SK-N-SH (cell line): ENCODE data around the gene NHLRC2. TPM values are rescaled to one million over a fixed set of nuclear protein-coding genes. Genes with fewer than 3 reads are reported as not detected.

ENCODE experiments used
- CTCF ChIA-PET: fragments of 300-600, 350-600 bp; formaldehyde crosslinking; extraction: SDS; loops from one replicate; lab custom pipeline; 2021; lab: Yijun Ruan, JAX
- POLR2A ChIA-PET: fragments of 350-600 bp; sonication (Branson Sonifier 250); formaldehyde crosslinking; extraction: SDS; loops from one replicate; lab custom pipeline; 2020; ENCODE audit warnings: antibody characterized with exemption, inconsistent platforms; lab: Yijun Ruan, JAX
- DNase-seq: peaks from one replicate; pipeline ENCODE4 v3.0.0; 2012
- H2AFZ ChIP-seq: fragments of 200-600 bp; sonication (generic); 2 replicates; pipeline ENCODE4 v1.8.1; 2016; ENCODE audit warnings: antibody characterized with exemption, mild to moderate bottlenecking, low read depth
- H3F3A ChIP-seq: fragments of 200-600 bp; sonication (generic); replicated peaks from 2 replicates; pipeline ENCODE3; 2016; ENCODE audit warnings: antibody characterized with exemption, mild to moderate bottlenecking; ENCODE audit not compliant: insufficient read depth
- H3K27ac ChIP-seq, 2 experiments: fragments of 200-500 bp in 1 of 2; fragments of 200-600 bp in 1 of 2; sonication (Bioruptor generic) in 1 of 2; sonication (generic), shearing (Covaris generic) in 1 of 2; 2 replicates each; pipeline versions ENCODE4 v1.5.1 to v1.6.1; 2014 to 2016; ENCODE audit warnings: low read depth in 2 of 2, inconsistent platforms in 1 of 2, low read length in 1 of 2, mild to moderate bottlenecking in 1 of 2, mixed read lengths in 1 of 2
- H3K27me3 ChIP-seq: fragments of 200-600 bp; sonication (generic), shearing (Covaris generic); 2 replicates; pipeline ENCODE4 v1.6.1; 2016; ENCODE audit warnings: mixed run types; ENCODE audit not compliant: insufficient read depth
- H3K36me3 ChIP-seq, 2 experiments: fragments of 200-500 bp in 1 of 2; fragments of 200-600 bp in 1 of 2; sonication (Bioruptor generic) in 1 of 2; sonication (generic) in 1 of 2; replicated peaks in 1 of 2; 2 replicates each; pipeline versions ENCODE3 to v1.5.1; 2014 to 2016; ENCODE audit warnings: low read length in 1 of 2, mild to moderate bottlenecking in 1 of 2; ENCODE audit not compliant: insufficient read depth in 2 of 2, control insufficient read depth in 1 of 2
- H3K4me1 ChIP-seq, 2 experiments: fragments of 200-500 bp in 1 of 2; fragments of 200-600 bp in 1 of 2; sonication (Bioruptor generic) in 1 of 2; sonication (generic), shearing (Covaris generic) in 1 of 2; 2 replicates each; pipeline versions ENCODE4 v1.5.1 to v1.6.1; 2014 to 2016; ENCODE audit warnings: low read depth in 1 of 2, low read length in 1 of 2, mixed run types in 1 of 2; ENCODE audit not compliant: insufficient read depth in 2 of 2, control insufficient read depth in 1 of 2
- H3K4me2 ChIP-seq: fragments of 200-600 bp; sonication (generic), shearing (Covaris generic); 2 replicates; pipeline ENCODE4 v1.6.1; 2017; ENCODE audit warnings: mixed run types
- H3K4me3 ChIP-seq, 2 experiments: fragments of 200-500 bp in 1 of 2; fragments of 200-600 bp in 1 of 2; sonication (Bioruptor generic) in 1 of 2; sonication (generic), shearing (Covaris generic) in 1 of 2; 2 replicates each; pipeline versions ENCODE4 v1.5.1 to v1.8.1; 2014 to 2016; ENCODE audit warnings: low read depth in 2 of 2, inconsistent platforms in 1 of 2, low read length in 1 of 2, mild to moderate bottlenecking in 1 of 2, mixed read lengths in 1 of 2, moderate library complexity in 1 of 2
- H3K79me2 ChIP-seq: fragments of 200-600 bp; sonication (generic); 2 replicates; pipeline ENCODE4 v1.8.1; 2017; ENCODE audit warnings: mild to moderate bottlenecking; ENCODE audit not compliant: insufficient read depth
- H3K9ac ChIP-seq: fragments of 200-600 bp; sonication (generic); 2 replicates; pipeline ENCODE4 v1.6.1; 2017; ENCODE audit warnings: mixed run types
- H3K9me2 ChIP-seq: fragments of 200-600 bp; sonication (generic); 2 replicates; pipeline ENCODE4 v1.6.1; 2017; ENCODE audit warnings: mixed run types
- H3K9me3 ChIP-seq: fragments of 200-600 bp; sonication (generic); 2 replicates; pipeline ENCODE4 v1.6.1; 2017; ENCODE audit warnings: mixed run types, mild to moderate bottlenecking, moderate library complexity
- H4K20me1 ChIP-seq: fragments of 200-600 bp; sonication (generic); 2 replicates; pipeline ENCODE4 v1.6.1; 2017; ENCODE audit warnings: mild to moderate bottlenecking, mixed run types; ENCODE audit not compliant: insufficient read depth
- CTCF ChIP-seq: fragments of 200-600 bp; sonication (generic); IDR thresholded peaks from 2 replicates; pipeline ENCODE4 v1.6.1; 2017; ENCODE audit warnings: antibody characterized with exemption, mild to moderate bottlenecking, moderate library complexity
- FOSL2 ChIP-seq: IDR thresholded peaks from 2 replicates; pipeline ENCODE4 v1.4.0; 2012; ENCODE audit warnings: low read depth, mild to moderate bottlenecking, moderate library complexity, borderline replicate concordance
- FOXM1 ChIP-seq: IDR thresholded peaks from 2 replicates; pipeline ENCODE4 v1.4.0; 2012; ENCODE audit warnings: low read depth, mild to moderate bottlenecking
- NFIC ChIP-seq: IDR thresholded peaks from 2 replicates; pipeline ENCODE4 v1.4.0; 2012; ENCODE audit warnings: borderline replicate concordance
- NRF1 ChIP-seq: IDR thresholded peaks from 2 replicates; pipeline ENCODE4 v1.6.1; 2012; ENCODE audit warnings: low read depth, mild to moderate bottlenecking, low read length
- TAF1 ChIP-seq: IDR thresholded peaks from 2 replicates; pipeline ENCODE4 v1.6.1; 2012; ENCODE audit warnings: low read depth, mild to moderate bottlenecking, low read length, moderate library complexity, borderline replicate concordance
- TEAD4 ChIP-seq: IDR thresholded peaks from 2 replicates; pipeline ENCODE4 v1.4.0; 2012; ENCODE audit warnings: mild to moderate bottlenecking, borderline replicate concordance; ENCODE audit not compliant: insufficient read depth
- USF2 ChIP-seq: fragments of 150-350 bp; IDR thresholded peaks from 2 replicates; pipeline ENCODE4 v1.6.1; 2017; ENCODE audit warnings: antibody characterized with exemption, low read length, low read depth, borderline replicate concordance
- YY1 ChIP-seq: IDR thresholded peaks from 2 replicates; pipeline ENCODE4 v1.4.0; 2012; ENCODE audit warnings: low read depth, mild to moderate bottlenecking
- WGBS: methylation state at CpG from one replicate; pipeline ENCODE4 v1.1.6; 2017; ENCODE audit warnings: low lambda C conversion rate; 5-methylcytosine and 5-hydroxymethylcytosine counted together
- polyA plus RNA-seq, 3 experiments: library from polyadenylated mRNA; depleted of rRNA; stranded (reverse); fragments of >200 nt; gene quantifications; 2 replicates each; pipeline ENCODE4 v1.2.3, GENCODE V29; 2012
- TF ChIP-seq, protein P1 (sequence below): IDR thresholded peaks from 2 replicates; pipeline ENCODE4 v1.6.1; 2012; ENCODE audit warnings: mild to moderate bottlenecking, low read depth, low read length, moderate library complexity
- TF ChIP-seq, protein P2 (sequence below): fragments of 150-350 bp; IDR thresholded peaks from 2 replicates; pipeline ENCODE4 v1.6.1; 2016; ENCODE audit warnings: mild to moderate bottlenecking, low read depth, low read length

The NHLRC2 gene
- polyA plus RNA-seq, 1 of the 3 experiments (the other 2 are of a cell fraction) = 2.8 TPM

GRCh38 chr10:113945687-113946085 lies 91.2 kb downstream of the NHLRC2 start (continued):
- TF ChIP-seq NFIC (no peak), NRF1 (no peak), CTCF (no peak), FOXM1 (no peak), YY1 (no peak), USF2 (no peak), TEAD4 (no peak)

GRCh38 chr10:113947184-113948041 lies 93.0 kb downstream of the NHLRC2 start:
- no peaks in the 10 kb centered on the region for H3F3A ChIP-seq
- no peak overlapping the region for H3K4me2 ChIP-seq
- TF ChIP-seq FOSL2 (no peak), NRF1 (no peak), TAF1 (no peak)
- TF ChIP-seq, protein P1, sequence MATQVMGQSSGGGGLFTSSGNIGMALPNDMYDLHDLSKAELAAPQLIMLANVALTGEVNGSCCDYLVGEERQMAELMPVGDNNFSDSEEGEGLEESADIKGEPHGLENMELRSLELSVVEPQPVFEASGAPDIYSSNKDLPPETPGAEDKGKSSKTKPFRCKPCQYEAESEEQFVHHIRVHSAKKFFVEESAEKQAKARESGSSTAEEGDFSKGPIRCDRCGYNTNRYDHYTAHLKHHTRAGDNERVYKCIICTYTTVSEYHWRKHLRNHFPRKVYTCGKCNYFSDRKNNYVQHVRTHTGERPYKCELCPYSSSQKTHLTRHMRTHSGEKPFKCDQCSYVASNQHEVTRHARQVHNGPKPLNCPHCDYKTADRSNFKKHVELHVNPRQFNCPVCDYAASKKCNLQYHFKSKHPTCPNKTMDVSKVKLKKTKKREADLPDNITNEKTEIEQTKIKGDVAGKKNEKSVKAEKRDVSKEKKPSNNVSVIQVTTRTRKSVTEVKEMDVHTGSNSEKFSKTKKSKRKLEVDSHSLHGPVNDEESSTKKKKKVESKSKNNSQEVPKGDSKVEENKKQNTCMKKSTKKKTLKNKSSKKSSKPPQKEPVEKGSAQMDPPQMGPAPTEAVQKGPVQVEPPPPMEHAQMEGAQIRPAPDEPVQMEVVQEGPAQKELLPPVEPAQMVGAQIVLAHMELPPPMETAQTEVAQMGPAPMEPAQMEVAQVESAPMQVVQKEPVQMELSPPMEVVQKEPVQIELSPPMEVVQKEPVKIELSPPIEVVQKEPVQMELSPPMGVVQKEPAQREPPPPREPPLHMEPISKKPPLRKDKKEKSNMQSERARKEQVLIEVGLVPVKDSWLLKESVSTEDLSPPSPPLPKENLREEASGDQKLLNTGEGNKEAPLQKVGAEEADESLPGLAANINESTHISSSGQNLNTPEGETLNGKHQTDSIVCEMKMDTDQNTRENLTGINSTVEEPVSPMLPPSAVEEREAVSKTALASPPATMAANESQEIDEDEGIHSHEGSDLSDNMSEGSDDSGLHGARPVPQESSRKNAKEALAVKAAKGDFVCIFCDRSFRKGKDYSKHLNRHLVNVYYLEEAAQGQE = no peak
- TF ChIP-seq, protein P2, sequence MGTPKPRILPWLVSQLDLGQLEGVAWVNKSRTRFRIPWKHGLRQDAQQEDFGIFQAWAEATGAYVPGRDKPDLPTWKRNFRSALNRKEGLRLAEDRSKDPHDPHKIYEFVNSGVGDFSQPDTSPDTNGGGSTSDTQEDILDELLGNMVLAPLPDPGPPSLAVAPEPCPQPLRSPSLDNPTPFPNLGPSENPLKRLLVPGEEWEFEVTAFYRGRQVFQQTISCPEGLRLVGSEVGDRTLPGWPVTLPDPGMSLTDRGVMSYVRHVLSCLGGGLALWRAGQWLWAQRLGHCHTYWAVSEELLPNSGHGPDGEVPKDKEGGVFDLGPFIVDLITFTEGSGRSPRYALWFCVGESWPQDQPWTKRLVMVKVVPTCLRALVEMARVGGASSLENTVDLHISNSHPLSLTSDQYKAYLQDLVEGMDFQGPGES = no peak
- H3K27ac ChIP-seq = no peak overlapping the region
- no peaks in the 10 kb centered on the region for H3K9me3 ChIP-seq
- H2AFZ ChIP-seq = no peak overlapping the region
- no peaks in the 10 kb centered on the region for H4K20me1 ChIP-seq
- no peak overlapping the region for H3K4me3 ChIP-seq
- ChIA-PET POLR2A (no interaction called here), CTCF (interaction anchor here (0.6 kb wide), 1 partner anchor 16 kb away, joined by 3 read pairs; no protein-coding TSS in a partner anchor)
- no peaks in the 10 kb centered on the region for H3K36me3 ChIP-seq
- peak; percentile 31 for DNase-seq
- no peaks in the 10 kb centered on the region for H3K9me2 ChIP-seq
- H3K9ac ChIP-seq = no peak overlapping the region
- H3K79me2 ChIP-seq = no peaks in the 10 kb centered on the region
- H3K27me3 ChIP-seq = no peaks in the 10 kb centered on the region
- WGBS = 89% methylated on average over 8 of the region's 12 CpGs
- H3K4me1 ChIP-seq = peaks cover 5 to 11% of the 10 kb centered on the region in 2 experiments; a peak in 2 of 4 replicates
